DLD1 (cell line): ENCODE measurements around the gene IL13RA1.
"Not testable (repeated sequence)": the region's sequence is repeated elsewhere in the genome, so short reads cannot be mapped to it uniquely, and the experiment has no call there.

ENCODE experiments used
- in situ Hi-C: cut with HindIII; loops from 2 replicates; pipeline ENCODE4 v1.10.0; 2017; ENCODE audit warnings: low sequenced_read_pairs

Gene IL13RA1

GRCh38 chrX:118726887-118727685 is at the start of gene IL13RA1:
Gene IL13RA1 (plus strand): TSS chrX:118727606. CDS start chrX:118727639, 33 bp downstream.
- in situ Hi-C loops: no loop called here

GRCh38 chrX:118679290-118679689 is 48.1 kb upstream of the IL13RA1 start:
- in situ Hi-C loops: no loop called here

GRCh38 chrX:118682258-118683014 is 45.0 kb upstream of the IL13RA1 start:
- in situ Hi-C loops: no loop called here

GRCh38 chrX:118685393-118685792 is 42.0 kb upstream of the IL13RA1 start:
- in situ Hi-C loops: no loop called here

GRCh38 chrX:118688935-118689334 is 38.5 kb upstream of the IL13RA1 start:
- in situ Hi-C loops: no loop called here

- in situ Hi-C loops: no loop called here
Measured at GRCh38 chrX:118693843-118694242, 33.6 kb upstream of the IL13RA1 start.

- in situ Hi-C loops: no loop called here
Measured at GRCh38 chrX:118694638-118695037, 32.8 kb upstream of the IL13RA1 start.

GRCh38 chrX:118698516-118699170 is 28.8 kb upstream of the IL13RA1 start:
- in situ Hi-C loops: no loop called here

GRCh38 chrX:118702741-118703140 is 24.7 kb upstream of the IL13RA1 start:
- in situ Hi-C loops: no loop called here

- in situ Hi-C loops: no loop called here
Measured at GRCh38 chrX:118706681-118707080, 20.7 kb upstream of the IL13RA1 start.

- in situ Hi-C loops: no loop called here
Measured at GRCh38 chrX:118714521-118714920, 12.9 kb upstream of the IL13RA1 start.

GRCh38 chrX:118715917-118716316 is 11.5 kb upstream of the IL13RA1 start:
- in situ Hi-C loops: not testable (repeated sequence)

- in situ Hi-C loops: not testable (repeated sequence)
Measured at GRCh38 chrX:118716833-118717232, 10.6 kb upstream of the IL13RA1 start.

GRCh38 chrX:118717678-118718391 is 9.6 kb upstream of the IL13RA1 start:
- in situ Hi-C loops: no loop called here

GRCh38 chrX:118718737-118719136 is 8.7 kb upstream of the IL13RA1 start:
- in situ Hi-C loops: no loop called here

GRCh38 chrX:118720058-118720707 is 7.2 kb upstream of the IL13RA1 start:
- in situ Hi-C loops: no loop called here

- in situ Hi-C loops: no loop called here
Measured at GRCh38 chrX:118723376-118723775, 4.0 kb upstream of the IL13RA1 start.

GRCh38 chrX:118724365-118724764 is 3.0 kb upstream of the IL13RA1 start:
- in situ Hi-C loops: no loop called here

GRCh38 chrX:118724775-118725174 is 2.6 kb upstream of the IL13RA1 start:
- in situ Hi-C loops: no loop called here

- in situ Hi-C loops: no loop called here
Measured at GRCh38 chrX:118726396-118726795, 1.0 kb upstream of the IL13RA1 start.
